Raji (cell line): ENCODE results near the gene HBZ.

Experiments
- POLR2A ChIP-seq: IDR thresholded peaks from 2 replicates; pipeline ENCODE4 v1.6.1; 2011; ENCODE audit warnings: low read depth, low read length, control low read depth; ENCODE audit not compliant: insufficient read depth

HBZ gene

GRCh38 chr16:189604-190186 lies 37.3 kb downstream of the HBZ start:
- TF ChIP-seq POLR2A: no peak

DNA sequence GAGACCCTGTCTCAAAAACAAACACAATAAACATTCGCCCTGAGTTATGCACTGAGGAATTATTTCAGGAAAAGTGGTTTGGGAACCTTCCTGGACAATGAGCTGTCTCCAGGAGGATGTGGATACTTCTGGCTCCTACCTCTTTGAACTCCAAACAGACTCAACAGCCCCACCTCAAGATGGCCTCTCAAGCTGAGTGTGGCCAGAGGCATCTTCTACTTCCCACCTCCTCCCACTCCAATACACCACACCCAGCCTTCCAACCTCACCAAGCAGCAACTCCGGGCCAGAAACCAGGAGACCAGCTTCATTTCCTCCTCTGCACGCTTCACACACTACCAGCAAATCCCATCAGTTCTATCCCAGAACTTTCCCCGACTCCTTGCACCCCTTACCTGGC lies 39.4 kb downstream of the HBZ start:
- TF ChIP-seq POLR2A: no peak

DNA sequence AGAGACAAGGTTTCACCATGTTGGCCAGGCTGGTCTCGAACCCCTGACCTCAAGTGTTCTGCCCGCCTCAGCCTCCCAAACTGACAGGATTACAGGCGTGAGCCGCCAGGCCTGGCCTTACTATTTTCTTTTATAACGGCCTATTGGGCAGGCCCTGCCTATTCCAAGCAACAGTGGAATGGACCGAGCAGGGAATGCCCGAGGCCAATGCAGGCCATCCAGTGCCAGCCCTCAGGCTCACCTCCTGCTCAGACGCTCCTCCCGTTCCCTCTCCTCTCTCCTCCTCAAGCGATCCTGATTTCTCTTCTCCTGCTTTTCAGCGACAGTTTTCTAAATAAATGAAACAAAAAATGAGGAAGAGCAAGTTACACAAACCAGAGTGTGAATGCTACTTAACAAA lies 40.2 kb downstream of the HBZ start:
- no peak for TF ChIP-seq POLR2A

- TF ChIP-seq POLR2A: no peak
These were observed 41.0 kb downstream of the HBZ start for GRCh38 chr16:193441-193840.

DNA sequence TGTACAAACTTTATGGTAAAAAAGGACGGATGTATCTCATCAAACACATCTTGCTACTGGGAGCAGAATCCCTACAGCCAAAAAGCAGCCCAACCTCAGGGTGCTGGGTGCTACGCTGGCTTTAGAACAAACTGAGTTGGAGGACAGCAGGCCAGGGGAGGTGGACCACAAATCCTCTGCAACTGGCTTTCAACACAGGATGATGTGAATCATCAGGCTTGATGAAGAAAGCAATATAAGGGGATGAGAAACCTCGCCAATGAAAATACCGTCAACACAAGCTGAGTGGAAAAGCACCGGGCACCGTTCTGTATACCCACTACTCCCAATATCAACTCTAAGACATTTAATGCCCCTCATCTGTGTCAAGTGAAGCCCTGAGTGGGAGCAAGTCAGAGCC lies 42.1 kb downstream of the HBZ start:
- no peak for TF ChIP-seq POLR2A

GRCh38 chr16:200388-200787 lies 47.9 kb downstream of the HBZ start:
- TF ChIP-seq POLR2A: no peak

- TF ChIP-seq POLR2A: no peak
These were observed 50.8 kb downstream of the HBZ start for GRCh38 chr16:203246-203645.
